T-helper 1 cell treated with Interleukin-12 subunit alpha and Interleukin-12 subunit beta and Interleukin-4 antibody, amounts not matched to agents 30 μg/mL and 1 μg/mL, for 36 hours (primary cell): Measurements from ENCODE around the gene RETREG1.
"Not testable (repeated sequence)": the region's sequence is repeated elsewhere in the genome, so short reads cannot be mapped to it uniquely, and the experiment has no call there.

ENCODE experiments used
- H3K27ac Mint-ChIP-seq: one replicate; pipeline ENCODE4 v1.8.0; 2021; ENCODE audit warnings: mild to moderate bottlenecking, mixed read lengths
- H3K27me3 Mint-ChIP-seq: one replicate; pipeline ENCODE4 v1.8.0; 2021; ENCODE audit warnings: low read depth, mixed read lengths
- H3K36me3 Mint-ChIP-seq: one replicate; pipeline ENCODE4 v1.8.0; 2021; ENCODE audit warnings: low read depth, mixed read lengths
- H3K4me1 Mint-ChIP-seq: one replicate; pipeline ENCODE4 v1.8.0; 2021; ENCODE audit warnings: low read depth, mixed read lengths
- H3K4me3 Mint-ChIP-seq: one replicate; pipeline ENCODE4 v1.8.0; 2021; ENCODE audit warnings: mild to moderate bottlenecking, moderate library complexity, mixed read lengths
- H3K9me3 Mint-ChIP-seq: one replicate; pipeline ENCODE4 v1.8.0; 2021; ENCODE audit warnings: mixed read lengths

The RETREG1 gene

GRCh38 chr5:16493261-16493660 is 123.5 kb downstream of the RETREG1 start:
- Mint-ChIP-seq H3K4me3 (no peak overlapping the region), H3K27me3 (no peaks in the 10 kb centered on the region), H3K27ac (no peak overlapping the region), H3K4me1 (peaks cover 2% of the 10 kb centered on the region), H3K9me3 (peaks cover 28% of the 10 kb centered on the region), H3K36me3 (peaks cover 16% of the 10 kb centered on the region)

- Mint-ChIP-seq H3K27me3 (no peaks in the 10 kb centered on the region), H3K36me3 (peaks cover 11% of the 10 kb centered on the region), H3K9me3 (peaks cover 22% of the 10 kb centered on the region), H3K27ac (no peak overlapping the region), H3K4me1 (peaks cover 2% of the 10 kb centered on the region), H3K4me3 (no peak overlapping the region)
Observed at GRCh38 chr5:16492398-16493140, 124.2 kb downstream of the RETREG1 start.

GRCh38 chr5:16490911-16491310 is 125.9 kb downstream of the RETREG1 start:
- peaks cover 11% of the 10 kb centered on the region for H3K9me3 Mint-ChIP-seq
- no peak overlapping the region for H3K4me3 Mint-ChIP-seq
- H3K27me3 Mint-ChIP-seq: no peaks in the 10 kb centered on the region
- H3K27ac Mint-ChIP-seq: no peak overlapping the region
- peaks cover 6% of the 10 kb centered on the region for H3K4me1 Mint-ChIP-seq
- peaks cover 6% of the 10 kb centered on the region for H3K36me3 Mint-ChIP-seq

GRCh38 chr5:16489322-16489791 is 127.4 kb downstream of the RETREG1 start:
- no peaks in the 10 kb centered on the region for H3K27me3 Mint-ChIP-seq
- peaks cover 6% of the 10 kb centered on the region for H3K4me1 Mint-ChIP-seq
- H3K9me3 Mint-ChIP-seq: peaks cover 3% of the 10 kb centered on the region
- H3K27ac Mint-ChIP-seq: no peak overlapping the region
- no peaks in the 10 kb centered on the region for H3K36me3 Mint-ChIP-seq
- no peak overlapping the region for H3K4me3 Mint-ChIP-seq

- Mint-ChIP-seq H3K27ac (no peak overlapping the region), H3K36me3 (no peaks in the 10 kb centered on the region), H3K9me3 (no peaks in the 10 kb centered on the region), H3K4me1 (peaks cover 6% of the 10 kb centered on the region), H3K27me3 (no peaks in the 10 kb centered on the region), H3K4me3 (no peak overlapping the region)
Observed at GRCh38 chr5:16487456-16487855, 129.3 kb downstream of the RETREG1 start.

- H3K27me3 Mint-ChIP-seq: no peaks in the 10 kb centered on the region
- H3K36me3 Mint-ChIP-seq: no peaks in the 10 kb centered on the region
- no peak overlapping the region for H3K4me3 Mint-ChIP-seq
- H3K27ac Mint-ChIP-seq: no peak overlapping the region
- no peaks in the 10 kb centered on the region for H3K9me3 Mint-ChIP-seq
- H3K4me1 Mint-ChIP-seq: peaks cover 3% of the 10 kb centered on the region
Observed at GRCh38 chr5:16486711-16487111, 130.1 kb downstream of the RETREG1 start.

- Mint-ChIP-seq H3K9me3 (no peaks in the 10 kb centered on the region), H3K27ac (no peak overlapping the region), H3K4me1 (peaks cover 3% of the 10 kb centered on the region), H3K27me3 (no peaks in the 10 kb centered on the region), H3K4me3 (no peak overlapping the region), H3K36me3 (peaks cover 2% of the 10 kb centered on the region)
Observed at GRCh38 chr5:16485656-16486055, 131.1 kb downstream of the RETREG1 start.

- Mint-ChIP-seq H3K4me1 (peaks cover 3% of the 10 kb centered on the region), H3K9me3 (no peaks in the 10 kb centered on the region), H3K27ac (no peak overlapping the region), H3K27me3 (no peaks in the 10 kb centered on the region), H3K4me3 (no peak overlapping the region), H3K36me3 (peaks cover 2% of the 10 kb centered on the region)
Observed at GRCh38 chr5:16484081-16484480, 132.7 kb downstream of the RETREG1 start.

- no peak overlapping the region for H3K27ac Mint-ChIP-seq
- H3K4me3 Mint-ChIP-seq: no peak overlapping the region
- peaks cover 2% of the 10 kb centered on the region for H3K36me3 Mint-ChIP-seq
- no peaks in the 10 kb centered on the region for H3K9me3 Mint-ChIP-seq
- no peaks in the 10 kb centered on the region for H3K27me3 Mint-ChIP-seq
- peaks cover 3% of the 10 kb centered on the region for H3K4me1 Mint-ChIP-seq
Observed at GRCh38 chr5:16483361-16483760, 133.4 kb downstream of the RETREG1 start.

- Mint-ChIP-seq H3K9me3 (no peaks in the 10 kb centered on the region), H3K36me3 (peaks cover 2% of the 10 kb centered on the region), H3K4me3 (no peak overlapping the region), H3K27me3 (no peaks in the 10 kb centered on the region), H3K27ac (no peak overlapping the region), H3K4me1 (peaks cover 3% of the 10 kb centered on the region)
Observed at GRCh38 chr5:16482891-16483290, 133.9 kb downstream of the RETREG1 start.

GRCh38 chr5:16480821-16481538 is 135.8 kb downstream of the RETREG1 start:
- H3K4me3 Mint-ChIP-seq: no peak overlapping the region
- H3K9me3 Mint-ChIP-seq: no peaks in the 10 kb centered on the region
- H3K27ac Mint-ChIP-seq: no peak overlapping the region
- no peaks in the 10 kb centered on the region for H3K4me1 Mint-ChIP-seq
- peaks cover 5% of the 10 kb centered on the region for H3K36me3 Mint-ChIP-seq
- H3K27me3 Mint-ChIP-seq: no peaks in the 10 kb centered on the region

- Mint-ChIP-seq H3K4me1 (no peaks in the 10 kb centered on the region), H3K4me3 (no peak overlapping the region), H3K27ac (no peak overlapping the region), H3K27me3 (no peaks in the 10 kb centered on the region), H3K9me3 (no peaks in the 10 kb centered on the region), H3K36me3 (peaks cover 9% of the 10 kb centered on the region)
Observed at GRCh38 chr5:16480144-16480543, 136.7 kb downstream of the RETREG1 start.

GRCh38 chr5:16477541-16477940 is 139.3 kb downstream of the RETREG1 start:
- Mint-ChIP-seq H3K4me1 (no peaks in the 10 kb centered on the region), H3K27ac (no peak overlapping the region), H3K9me3 (no peaks in the 10 kb centered on the region), H3K4me3 (no peak overlapping the region), H3K36me3 (peaks cover 11% of the 10 kb centered on the region), H3K27me3 (no peaks in the 10 kb centered on the region)

- H3K36me3 Mint-ChIP-seq: peaks cover 12% of the 10 kb centered on the region
- H3K4me1 Mint-ChIP-seq, H3K27ac Mint-ChIP-seq, H3K27me3 Mint-ChIP-seq, H3K4me3 Mint-ChIP-seq, H3K9me3 Mint-ChIP-seq: not testable (repeated sequence)
Observed at GRCh38 chr5:16476417-16476816, 140.4 kb downstream of the RETREG1 start.

GRCh38 chr5:16471387-16471786 is 145.4 kb downstream of the RETREG1 start:
- H3K9me3 Mint-ChIP-seq: no peaks in the 10 kb centered on the region
- H3K27me3 Mint-ChIP-seq: no peaks in the 10 kb centered on the region
- peaks cover 15% of the 10 kb centered on the region for H3K4me1 Mint-ChIP-seq
- peaks cover 18% of the 10 kb centered on the region for H3K36me3 Mint-ChIP-seq
- no peak overlapping the region for H3K4me3 Mint-ChIP-seq
- H3K27ac Mint-ChIP-seq: no peak overlapping the region
